Peyer's patch (tissue), 4 donors: ENCODE results near the gene SMPD1.

Experiments
- CTCF ChIP-seq, 6 experiments: fragments of 450-650 bp in 4 of 6; fragments of 200-600 bp in 2 of 6; sonication (generic) in 1 of 6; IDR thresholded peaks; one replicate each; pipeline ENCODE4 v1.5.1; 2017 to 2019; ENCODE audit warnings: antibody characterized with exemption in 6 of 6, mild to moderate bottlenecking in 3 of 6, moderate library complexity in 1 of 6
- POLR2A ChIP-seq, 2 donors: fragments of 450-650 bp; IDR thresholded peaks; one replicate each; pipeline ENCODE4 v1.5.1; 2017; ENCODE audit warnings: antibody characterized with exemption in 2 of 2, mild to moderate bottlenecking in 2 of 2, moderate library complexity in 2 of 2

- TF ChIP-seq POLR2A (IDR thresholded peaks at IDR 0.05) (no peak), CTCF (IDR thresholded peaks at IDR 0.05) (no peak)
Observed at GRCh38 chr11:6345366-6345765, 44.9 kb upstream of the SMPD1 start.
